HL-60 (cell line): ENCODE results near the gene EVX2.

ENCODE experiments used
- DNase-seq, 2 experiments: peaks; one replicate each; pipeline ENCODE4 v3.0.0-alpha.2; 2010 to 2020; ENCODE audit warnings: low read depth in 1 of 2, low spot score in 1 of 2
- H3K27ac ChIP-seq: fragments of 250-450 bp; sonication (Bioruptor Pico); replicated peaks from 2 replicates; pipeline ENCODE4 v1.5.1; 2020; ENCODE audit warnings: mild to moderate bottlenecking, moderate library complexity
- H3K27me3 ChIP-seq: fragments of 250-450 bp; sonication (Bioruptor Pico); 2 replicates; pipeline ENCODE4 v1.5.1; 2021; ENCODE audit warnings: mild to moderate bottlenecking, moderate library complexity; ENCODE audit not compliant: insufficient read depth, poor library complexity, severe bottlenecking
- H3K4me3 ChIP-seq: replicated peaks from 2 replicates; pipeline ENCODE4 v1.5.1; 2011; ENCODE audit warnings: mild to moderate bottlenecking, control low read depth, low read length; ENCODE audit not compliant: insufficient read depth
- CTCF ChIP-seq: IDR thresholded peaks from one replicate; pipeline ENCODE4 v1.5.1; 2011; ENCODE audit warnings: low read length, control low read depth, inconsistent platforms; ENCODE audit not compliant: insufficient read depth
- GABPA ChIP-seq: IDR thresholded peaks from 2 replicates; pipeline ENCODE4 v1.6.1; 2012; ENCODE audit warnings: low read depth
- POLR2AphosphoS5 ChIP-seq: IDR thresholded peaks from 2 replicates; pipeline ENCODE4 v1.6.1; 2012; ENCODE audit warnings: low read depth
- REST ChIP-seq: IDR thresholded peaks from 2 replicates; pipeline ENCODE4 v1.6.1; 2012; ENCODE audit warnings: low read depth; ENCODE audit not compliant: insufficient replicate concordance
- SPI1 ChIP-seq: IDR thresholded peaks from 2 replicates; pipeline ENCODE4 v1.6.1; 2012; ENCODE audit warnings: low read depth, mild to moderate bottlenecking, borderline replicate concordance

EVX2 gene

GRCh38 chr2:176096243-176096985 is 12.7 kb upstream of the EVX2 start:
- Histone ChIP-seq H3K4me3 (peak overlapping the region; percentile 50; the same call in 1 of the 2 replicates), H3K27me3 (peaks cover 77% of the 10 kb centered on the region), H3K27ac (no peak overlapping the region)
- TF ChIP-seq POLR2AphosphoS5 (no peak), CTCF (no peak), GABPA (no peak), REST (peak; percentile 27), SPI1 (no peak; the same call in 1 of the 2 replicates)
- no peak for DNase-seq

GRCh38 chr2:176095421-176095820 is 11.7 kb upstream of the EVX2 start:
- TF ChIP-seq SPI1, result no peak
- no peak for TF ChIP-seq CTCF
- TF ChIP-seq POLR2AphosphoS5, result no peak
- no peak for TF ChIP-seq GABPA
- no peak for TF ChIP-seq REST
- H3K27me3 ChIP-seq, result peaks cover 80% of the 10 kb centered on the region
- H3K4me3 ChIP-seq, result no peak overlapping the region

GRCh38 chr2:176094349-176094748 is 10.6 kb upstream of the EVX2 start:
- no peak overlapping the region for H3K4me3 ChIP-seq
- no peak for TF ChIP-seq POLR2AphosphoS5
- no peak for TF ChIP-seq GABPA
- no peak for TF ChIP-seq CTCF
- TF ChIP-seq SPI1, result no peak
- TF ChIP-seq REST, result no peak
- peaks cover 83% of the 10 kb centered on the region for H3K27me3 ChIP-seq
- H3K27ac ChIP-seq, result no peak overlapping the region
- no peak for DNase-seq

More at GRCh38 chr2:176095421-176095820, 11.7 kb upstream of the EVX2 start:
- H3K27ac ChIP-seq, result no peak overlapping the region
- no peak for DNase-seq
